Transverse colon (tissue), 4 donors: ENCODE results near the gene KRT34. TPM values are rescaled to one million over a fixed set of nuclear protein-coding genes. Genes with fewer than 3 reads are reported as not detected.

Experiments
- DNase-seq: peaks from one replicate; pipeline ENCODE4 v3.0.0-alpha.2; 2019
- H3K27ac ChIP-seq, 4 donors: fragments of 200-600 bp; sonication (generic); 2 replicates each; pipeline ENCODE4 v1.5.1; 2016 to 2018; ENCODE audit warnings: inconsistent platforms in 4 of 4
- H3K27me3 ChIP-seq: fragments of 200-600 bp; sonication (generic); 2 replicates; pipeline ENCODE4 v1.5.1; 2017; ENCODE audit warnings: inconsistent platforms
- H3K36me3 ChIP-seq, 4 donors: fragments of 200-600 bp; sonication (generic); 2 replicates each; pipeline ENCODE4 v1.5.1; 2017 to 2019; ENCODE audit warnings: inconsistent platforms in 4 of 4
- H3K4me1 ChIP-seq, 4 donors: fragments of 200-600 bp; sonication (generic); 2 replicates each; pipeline ENCODE4 v1.5.1; 2017 to 2020; ENCODE audit warnings: inconsistent platforms in 4 of 4
- H3K4me3 ChIP-seq, 4 donors: fragments of 200-600 bp; sonication (generic); 1 replicate in 1 of 4; 2 replicates in 3 of 4; pipeline versions ENCODE4 v1.5.1 to v1.6.1; 2017 to 2019; ENCODE audit warnings: inconsistent platforms in 4 of 4
- H3K9me3 ChIP-seq, 2 donors: fragments of 200-600 bp; sonication (generic); 2 replicates each; pipeline ENCODE4 v1.5.1; 2017 to 2019; ENCODE audit warnings: inconsistent platforms in 2 of 2
- EP300 ChIP-seq: sonication (generic); formaldehyde crosslinking; IDR thresholded peaks from one replicate; pipeline ENCODE4 v1.6.1; 2017; ENCODE audit warnings: antibody characterized with exemption, low read depth
- POLR2A ChIP-seq: fragments of 450-650 bp; IDR thresholded peaks from one replicate; pipeline ENCODE4 v1.6.1; 2016; ENCODE audit warnings: antibody characterized with exemption, mild to moderate bottlenecking, moderate library complexity
- POLR2AphosphoS5 ChIP-seq, 3 donors: sonication (generic); formaldehyde crosslinking; IDR thresholded peaks; one replicate each; pipeline ENCODE4 v1.6.1; 2016; ENCODE audit warnings: antibody characterized with exemption in 3 of 3
- WGBS, 2 donors: methylation state at CpG; one replicate each; pipeline ENCODE4 v1.1.5; 2018; ENCODE audit warnings: low coverage in 1 of 2; 5-methylcytosine and 5-hydroxymethylcytosine counted together
- in situ Hi-C, 4 donors: fragments of 200-750 bp; cut with MboI; loops; one replicate each; pipeline versions ENCODE4 v1.15.0 to v1.15.1; 2017; ENCODE audit warnings: low sequenced_read_pairs in 3 of 4, low pct_ligation_motif_present in 1 of 4, low pct_unique_long_range_greater_than_20kb in 1 of 4
- intact Hi-C: fragments of 100-400 bp; cut with DNase I; formaldehyde crosslinking; loops from one replicate; pipeline ENCODE4 v1.15.1; 2023; ENCODE audit warnings: low total_unique reads
- total RNA-seq, 4 donors: library from RNA; depleted of rRNA; stranded (reverse); fragments of >200 nt; gene quantifications; one replicate each; pipeline ENCODE4 v1.1.0, GENCODE V29; 2016
- TF ChIP-seq, protein P1 (sequence below), 5 experiments: fragments of 200-600 bp in 3 of 5; fragments of 450-650 bp in 2 of 5; sonication (generic) in 3 of 5; IDR thresholded peaks; 1 replicate in 2 of 5; 2 replicates in 3 of 5; pipeline ENCODE4 v1.5.1; 2016 to 2017; ENCODE audit warnings: antibody characterized with exemption in 5 of 5, inconsistent platforms in 3 of 5, mild to moderate bottlenecking in 2 of 5, moderate library complexity in 1 of 5

KRT34 gene
- total RNA-seq, 4 donors from 2014 or later = not detected

DNA sequence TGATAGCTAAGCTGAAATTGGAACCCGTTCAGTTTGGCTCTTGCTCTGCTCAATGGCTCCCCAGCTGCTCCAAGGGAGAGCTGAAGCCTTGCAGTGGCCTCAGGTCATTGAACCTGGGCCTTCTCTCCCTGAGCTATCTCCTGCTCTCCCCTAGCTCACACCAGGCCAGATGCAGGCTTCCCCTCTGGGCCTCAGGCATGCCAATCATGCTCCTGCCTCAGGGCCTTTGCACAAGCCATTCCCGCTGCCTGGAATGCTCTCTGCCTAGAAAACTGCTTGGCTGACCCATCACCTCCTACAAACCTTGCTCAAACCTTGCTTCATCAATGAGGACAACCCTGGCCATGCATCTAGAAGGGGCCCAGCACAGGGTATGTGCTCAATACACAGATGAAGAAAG, 49.9 kb downstream of the KRT34 start:
- no peaks in the 10 kb centered on the region for H3K36me3 ChIP-seq
- no peak for DNase-seq
- H3K27ac ChIP-seq = no peak overlapping the region
- 63% methylated on average over 2 of the region's 2 CpGs; no CpG with 5 or more reads in 1 of the 2 donors for WGBS, 2 donors
- H3K4me3 ChIP-seq = no peak overlapping the region
- no peaks in the 10 kb centered on the region for H3K4me1 ChIP-seq
- H3K27me3 ChIP-seq = no peaks in the 10 kb centered on the region
- in situ Hi-C loops (loop anchor here in 1 of 4 donors (25.0 kb wide), 1 partner anchor 520 kb away; the partner anchor contains the start of gene KRT10), intact Hi-C loops (no loop called here)
- no peaks in the 10 kb centered on the region for H3K9me3 ChIP-seq
- TF ChIP-seq EP300 (no peak), POLR2A (no peak), POLR2AphosphoS5 (IDR thresholded peaks at IDR 0.05) (no peak)
- TF ChIP-seq, protein P1, sequence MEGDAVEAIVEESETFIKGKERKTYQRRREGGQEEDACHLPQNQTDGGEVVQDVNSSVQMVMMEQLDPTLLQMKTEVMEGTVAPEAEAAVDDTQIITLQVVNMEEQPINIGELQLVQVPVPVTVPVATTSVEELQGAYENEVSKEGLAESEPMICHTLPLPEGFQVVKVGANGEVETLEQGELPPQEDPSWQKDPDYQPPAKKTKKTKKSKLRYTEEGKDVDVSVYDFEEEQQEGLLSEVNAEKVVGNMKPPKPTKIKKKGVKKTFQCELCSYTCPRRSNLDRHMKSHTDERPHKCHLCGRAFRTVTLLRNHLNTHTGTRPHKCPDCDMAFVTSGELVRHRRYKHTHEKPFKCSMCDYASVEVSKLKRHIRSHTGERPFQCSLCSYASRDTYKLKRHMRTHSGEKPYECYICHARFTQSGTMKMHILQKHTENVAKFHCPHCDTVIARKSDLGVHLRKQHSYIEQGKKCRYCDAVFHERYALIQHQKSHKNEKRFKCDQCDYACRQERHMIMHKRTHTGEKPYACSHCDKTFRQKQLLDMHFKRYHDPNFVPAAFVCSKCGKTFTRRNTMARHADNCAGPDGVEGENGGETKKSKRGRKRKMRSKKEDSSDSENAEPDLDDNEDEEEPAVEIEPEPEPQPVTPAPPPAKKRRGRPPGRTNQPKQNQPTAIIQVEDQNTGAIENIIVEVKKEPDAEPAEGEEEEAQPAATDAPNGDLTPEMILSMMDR (IDR thresholded peaks at IDR 0.05) = no peak

GRCh38 chr17:41331606-41332005, 50.5 kb downstream of the KRT34 start:
- no peaks in the 10 kb centered on the region for H3K9me3 ChIP-seq
- no peak for DNase-seq
- no peak overlapping the region for H3K4me3 ChIP-seq
- no peak overlapping the region for H3K27ac ChIP-seq
- H3K36me3 ChIP-seq = no peaks in the 10 kb centered on the region
- in situ Hi-C loops = loop anchor here in 1 of 4 donors (25.0 kb wide), 1 partner anchor 519 kb away; the partner anchor contains the start of gene KRT10
- no peaks in the 10 kb centered on the region for H3K4me1 ChIP-seq
- H3K27me3 ChIP-seq = no peaks in the 10 kb centered on the region
- TF ChIP-seq POLR2A = no peak
- TF ChIP-seq POLR2AphosphoS5 (IDR thresholded peaks at IDR 0.05) = no peak
- TF ChIP-seq EP300 = no peak
- TF ChIP-seq, protein P1 (IDR thresholded peaks at IDR 0.05) = no peak
- WGBS, 2 donors = 74% methylated on average over 7 of the region's 7 CpGs; no CpG with 5 or more reads in 1 of the 2 donors
- intact Hi-C loops = no loop called here

DNA sequence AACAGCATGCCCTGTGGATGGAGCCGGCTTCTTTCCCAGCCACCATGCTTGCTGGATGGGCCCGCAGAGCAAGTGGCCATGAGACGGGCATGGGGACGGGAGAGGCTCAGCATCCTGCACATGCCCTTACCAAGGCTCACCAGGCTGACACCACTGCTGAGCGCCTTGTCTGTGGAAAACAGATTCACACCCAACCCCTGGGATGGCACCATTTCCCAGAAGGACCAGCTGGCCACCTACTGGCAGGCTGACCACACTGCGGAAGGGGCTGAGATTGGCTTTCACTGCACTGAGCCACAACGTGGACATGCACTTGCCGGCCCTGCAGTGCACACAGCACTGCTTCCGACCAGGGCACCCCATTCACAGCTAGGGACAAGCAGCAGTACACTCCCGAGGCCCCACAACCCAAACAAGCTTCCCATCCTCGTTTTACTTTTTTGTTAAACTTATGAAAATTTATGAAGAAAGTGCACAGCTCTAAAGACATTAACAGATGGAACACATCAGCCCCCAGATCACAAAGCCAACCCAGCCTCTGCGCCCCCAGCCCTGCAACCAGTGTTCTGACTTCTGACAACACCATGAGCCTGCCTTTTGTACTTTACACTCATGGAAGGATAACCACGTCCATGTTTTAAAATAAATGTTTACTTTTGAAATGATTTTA, 52.7 kb downstream of the KRT34 start:
- H3K27ac ChIP-seq = no peak overlapping the region
- H3K36me3 ChIP-seq = no peaks in the 10 kb centered on the region
- in situ Hi-C loops (loop anchor here in 3 of 4 donors (10.0 to 25.0 kb wide), 2 partner anchors 415 to 517 kb away; partner anchors contain the start of gene KRT10 (in 1 of the 3)), intact Hi-C loops (no loop called here)
- peak; percentile 56 for DNase-seq
- no peaks in the 10 kb centered on the region for H3K9me3 ChIP-seq
- no peak overlapping the region for H3K4me3 ChIP-seq
- H3K4me1 ChIP-seq = no peaks in the 10 kb centered on the region
- no peaks in the 10 kb centered on the region for H3K27me3 ChIP-seq
- 26 to 45% methylated on average over 4 to 13 of the region's 13 CpGs for WGBS, 2 donors
- TF ChIP-seq EP300 (no peak), POLR2AphosphoS5 (IDR thresholded peaks at IDR 0.05) (no peak)
- TF ChIP-seq, protein P1 (IDR thresholded peaks at IDR 0.05) = peak; percentile 43 to 73 (median 67)

DNA sequence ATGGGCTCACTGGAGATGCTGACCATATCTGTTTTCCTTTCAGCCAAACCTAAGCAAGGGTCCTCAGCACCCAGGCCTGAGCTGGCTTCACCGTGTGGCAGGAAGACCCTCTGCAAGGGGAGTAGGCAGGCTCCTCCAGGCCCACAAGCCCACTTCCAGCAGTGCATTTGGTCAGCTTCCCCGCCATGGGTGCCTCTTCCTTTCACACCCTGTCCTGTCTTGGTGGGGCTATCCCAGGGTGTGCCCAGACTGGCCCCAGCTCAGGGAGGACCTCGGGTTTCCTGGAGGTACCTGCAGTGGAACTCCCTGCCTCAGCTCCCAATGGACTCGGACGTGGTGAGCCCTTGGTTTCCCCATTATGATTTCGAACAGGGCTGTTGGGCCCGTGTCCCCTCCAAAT, 53.9 kb downstream of the KRT34 start:
- Histone ChIP-seq H3K27me3 (no peaks in the 10 kb centered on the region), H3K4me3 (no peak overlapping the region), H3K27ac (no peak overlapping the region), H3K36me3 (no peaks in the 10 kb centered on the region), H3K9me3 (no peaks in the 10 kb centered on the region), H3K4me1 (no peaks in the 10 kb centered on the region)
- 60% methylated on average over 5 of the region's 7 CpGs; no CpG with 5 or more reads in 1 of the 2 donors for WGBS, 2 donors
- TF ChIP-seq POLR2A (no peak), EP300 (no peak), POLR2AphosphoS5 (IDR thresholded peaks at IDR 0.05) (no peak)
- TF ChIP-seq, protein P1 (IDR thresholded peaks at IDR 0.05) = no peak
- DNase-seq = no peak
- intact Hi-C loops (no loop called here), in situ Hi-C loops (loop anchor here in 3 of 4 donors (10.0 to 25.0 kb wide), 2 partner anchors 413 to 516 kb away; partner anchors contain the start of gene KRT10 (in 1 of the 3))

Other genes starting within 250 kb of the KRT34 start
- gene KRTAP4-6, start 241.8 kb downstream of the KRT34 start, total RNA-seq = not detected
- not detected for gene KRTAP4-5, start 232.5 kb downstream of the KRT34 start, total RNA-seq
- gene KRTAP4-4, start 221.6 kb downstream of the KRT34 start, total RNA-seq = not detected
- gene KRTAP4-3, start 214.1 kb downstream of the KRT34 start, total RNA-seq = not detected
- not detected for gene KRTAP4-2, start 204.1 kb downstream of the KRT34 start, total RNA-seq
- under 1 TPM in 1 of 4 donors, not detected in 3; 0.82 TPM for gene KRTAP4-1, start 197.4 kb downstream of the KRT34 start, total RNA-seq
- not detected for gene KRTAP9-1, start 192.4 kb downstream of the KRT34 start, total RNA-seq
- gene KRTAP9-2, start 155.7 kb downstream of the KRT34 start, total RNA-seq = not detected
- gene KRTAP9-3, start 149.9 kb downstream of the KRT34 start, total RNA-seq = not detected
- not detected for gene KRTAP9-8, start 144.3 kb downstream of the KRT34 start, total RNA-seq
- not detected for gene KRTAP9-4, start 132.6 kb downstream of the KRT34 start, total RNA-seq
- not detected for gene KRTAP9-9, start 126.9 kb downstream of the KRT34 start, total RNA-seq
- not detected for gene KRTAP9-6, start 116.9 kb downstream of the KRT34 start, total RNA-seq
- gene KRTAP9-7, start 106.6 kb downstream of the KRT34 start, total RNA-seq = not detected
- gene KRTAP29-1, start 79.5 kb downstream of the KRT34 start, total RNA-seq = not detected
- gene KRTAP16-1, start 73.0 kb downstream of the KRT34 start, total RNA-seq = not detected
- not detected for gene KRTAP17-1, start 66.6 kb downstream of the KRT34 start, total RNA-seq
- not detected for gene KRT33A, start 31.5 kb downstream of the KRT34 start, total RNA-seq
- gene KRT33B, start 12.5 kb downstream of the KRT34 start, total RNA-seq = not detected
- gene KRT31, start 15.3 kb upstream of the KRT34 start, total RNA-seq = not detected
- gene KRT37, start 42.3 kb upstream of the KRT34 start, total RNA-seq = not detected
- not detected for gene KRT38, start 58.7 kb upstream of the KRT34 start, total RNA-seq
- gene KRT32, start 85.1 kb upstream of the KRT34 start, total RNA-seq = not detected
- gene KRT35, start 98.8 kb upstream of the KRT34 start, total RNA-seq = not detected
- not detected for gene KRT36, start 107.6 kb upstream of the KRT34 start, total RNA-seq
- under 1 TPM in 1 of 4 donors, not detected in 3; 0.27 TPM for gene KRT13, start 123.3 kb upstream of the KRT34 start, total RNA-seq
- gene KRT15, start 136.6 kb upstream of the KRT34 start, total RNA-seq = 10 to 100 TPM in 1 of 4 donors, 1 to 10 TPM in 2, under 1 TPM in 1; 0.80 to 17.6 (median 7.4) TPM
- gene KRT19, start 146.0 kb upstream of the KRT34 start, total RNA-seq = 1,000 to 10,000 TPM in 3 of 4 donors, 100 to 1,000 TPM in 1; 788 to 3,666 (median 2,734) TPM
- gene KRT9, start 189.8 kb upstream of the KRT34 start, total RNA-seq = not detected
- gene KRT14, start 204.6 kb upstream of the KRT34 start, total RNA-seq = under 1 TPM in 2 of 4 donors, not detected in 2; 0.32 to 0.68 TPM
- under 1 TPM in 1 of 4 donors, not detected in 3; 0.79 TPM for gene KRT16, start 230.5 kb upstream of the KRT34 start, total RNA-seq
- gene KRT17, start 242.3 kb upstream of the KRT34 start, total RNA-seq = 10 to 100 TPM in 1 of 4 donors, not detected in 3; 37.6 TPM